Esophagus squamous epithelium (tissue), 4 donors: ENCODE data around the gene DNAJC2.

Source experiments
- POLR2A ChIP-seq, 4 donors: fragments of 450-650 bp; IDR thresholded peaks; one replicate each; pipeline ENCODE4 v1.6.1; 2017; ENCODE audit warnings: antibody characterized with exemption in 4 of 4, mild to moderate bottlenecking in 4 of 4, moderate library complexity in 3 of 4
- TF ChIP-seq, protein P1 (sequence below), 6 experiments: fragments of 450-650 bp in 4 of 6; fragments of 200-600 bp in 2 of 6; sonication (generic) in 2 of 6; IDR thresholded peaks; one replicate each; pipeline ENCODE4 v1.5.1; 2016 to 2019; ENCODE audit warnings: antibody characterized with exemption in 6 of 6, mild to moderate bottlenecking in 4 of 6, moderate library complexity in 4 of 6

DNA sequence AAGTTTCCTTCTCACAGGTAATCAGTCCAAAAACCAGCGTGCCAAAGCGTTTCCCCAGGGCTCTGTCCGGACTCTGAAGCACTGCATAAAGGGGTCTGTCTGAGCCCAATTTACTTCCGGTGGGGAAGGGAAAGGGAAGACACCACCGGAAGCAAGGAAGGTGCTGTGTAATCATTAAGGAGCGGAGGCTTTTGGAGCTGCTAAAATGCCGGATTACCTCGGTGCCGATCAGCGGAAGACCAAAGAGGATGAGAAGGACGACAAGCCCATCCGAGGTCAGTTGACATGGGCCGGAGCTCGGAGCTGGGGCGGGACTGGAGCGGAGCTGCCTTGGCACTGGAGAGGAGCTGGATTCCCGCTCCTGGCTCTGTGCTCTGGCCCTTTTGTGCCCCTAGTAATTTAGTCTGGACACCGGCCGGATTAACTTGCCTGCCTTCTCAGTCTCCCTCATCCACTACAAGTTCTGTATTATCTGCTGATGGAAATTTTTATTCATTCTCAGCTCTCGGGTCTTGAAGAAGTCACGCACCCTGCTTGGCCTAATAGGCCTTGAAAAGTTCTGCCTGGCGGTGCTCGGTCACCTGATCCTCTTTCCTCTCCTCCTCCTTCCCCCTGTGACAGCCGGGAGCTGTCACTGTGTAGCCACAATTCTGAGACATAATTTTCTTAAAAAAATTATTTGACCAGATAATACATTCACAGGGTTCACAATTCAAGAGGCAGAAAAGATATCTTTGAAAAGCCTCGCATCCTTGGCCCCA lies 3.1 kb upstream of the DNAJC2 start, which contains the start of gene PSMC2:
- TF ChIP-seq, protein P1, sequence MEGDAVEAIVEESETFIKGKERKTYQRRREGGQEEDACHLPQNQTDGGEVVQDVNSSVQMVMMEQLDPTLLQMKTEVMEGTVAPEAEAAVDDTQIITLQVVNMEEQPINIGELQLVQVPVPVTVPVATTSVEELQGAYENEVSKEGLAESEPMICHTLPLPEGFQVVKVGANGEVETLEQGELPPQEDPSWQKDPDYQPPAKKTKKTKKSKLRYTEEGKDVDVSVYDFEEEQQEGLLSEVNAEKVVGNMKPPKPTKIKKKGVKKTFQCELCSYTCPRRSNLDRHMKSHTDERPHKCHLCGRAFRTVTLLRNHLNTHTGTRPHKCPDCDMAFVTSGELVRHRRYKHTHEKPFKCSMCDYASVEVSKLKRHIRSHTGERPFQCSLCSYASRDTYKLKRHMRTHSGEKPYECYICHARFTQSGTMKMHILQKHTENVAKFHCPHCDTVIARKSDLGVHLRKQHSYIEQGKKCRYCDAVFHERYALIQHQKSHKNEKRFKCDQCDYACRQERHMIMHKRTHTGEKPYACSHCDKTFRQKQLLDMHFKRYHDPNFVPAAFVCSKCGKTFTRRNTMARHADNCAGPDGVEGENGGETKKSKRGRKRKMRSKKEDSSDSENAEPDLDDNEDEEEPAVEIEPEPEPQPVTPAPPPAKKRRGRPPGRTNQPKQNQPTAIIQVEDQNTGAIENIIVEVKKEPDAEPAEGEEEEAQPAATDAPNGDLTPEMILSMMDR (IDR thresholded peaks at IDR 0.05): peak in 1 of 6 experiments; percentile 27
- peak in 2 of 4 donors; percentile 14 to 38 for TF ChIP-seq POLR2A (IDR thresholded peaks at IDR 0.05)
